ENCODE measurements around the gene C16orf78.
A peak's percentile ranks its signal among the peaks of the same experiment; 100 is the strongest.

The C16orf78 gene

GRCh38 chr16:49436181-49436580 is 62.6 kb downstream of the C16orf78 start:
- no peak for DNase-seq

GRCh38 chr16:49437344-49437743 is 63.7 kb downstream of the C16orf78 start:
- DNase-seq = no peak

GRCh38 chr16:49439050-49439449 is 65.4 kb downstream of the C16orf78 start:
- no peak for DNase-seq

- DNase-seq = no peak
Measured at GRCh38 chr16:49439676-49440075, 66.1 kb downstream of the C16orf78 start.

- DNase-seq = no peak
Measured at GRCh38 chr16:49440156-49441065, 66.8 kb downstream of the C16orf78 start.

- peak; percentile 59 for DNase-seq
Measured at GRCh38 chr16:49441366-49441780, 67.8 kb downstream of the C16orf78 start.

GRCh38 chr16:49442805-49443204 is 69.2 kb downstream of the C16orf78 start:
- no peak for DNase-seq

GRCh38 chr16:49443576-49443975 is 70.0 kb downstream of the C16orf78 start:
- DNase-seq = no peak

- DNase-seq = no peak
Measured at GRCh38 chr16:49446805-49447204, 73.2 kb downstream of the C16orf78 start.

All from stimulated activated CD8-positive, alpha-beta memory T cell treated with anti-CD3 and anti-CD28 coated beads, Interleukin-4, amount 100 ng/mL, for 48 hours (primary cell).